Natural killer cell (primary cell): ENCODE results near the gene PLEKHA5. TPM values are rescaled to one million over a fixed set of nuclear protein-coding genes. Genes with fewer than 3 reads are reported as not detected.

ENCODE experiments used
- ATAC-seq, 3 donors: fragments of 150-1000 bp in 2 of 3; fragments of 200-7000 bp in 1 of 3; cut with Tn5 transposase; 1 replicate in 1 of 3; 2 replicates in 2 of 3; pipeline ENCODE4 v1.10.0; 2021; ENCODE audit warnings: mild to moderate bottlenecking in 2 of 3, moderate library complexity in 2 of 3
- DNase-seq, 2 donors: peaks; one replicate each; pipeline versions ENCODE4 v3.0.0 to v3.0.0-alpha.2; 2013 to 2021; ENCODE audit warnings: mixed read lengths in 1 of 2
- H3K27ac ChIP-seq: one replicate; pipeline ENCODE4 v1.5.1; 2013; ENCODE audit warnings: mild to moderate bottlenecking, low read length
- H3K27me3 ChIP-seq: one replicate; pipeline ENCODE4 v1.6.1; 2013; ENCODE audit warnings: low read length; ENCODE audit not compliant: control insufficient read depth, insufficient read depth
- H3K36me3 ChIP-seq: one replicate; pipeline ENCODE4 v1.6.1; 2013; ENCODE audit warnings: low read length; ENCODE audit not compliant: control insufficient read depth, insufficient read depth
- H3K4me1 ChIP-seq: one replicate; pipeline ENCODE4 v1.6.1; 2013; ENCODE audit warnings: low read length; ENCODE audit not compliant: control insufficient read depth, insufficient read depth
- H3K4me3 ChIP-seq: one replicate; pipeline ENCODE4 v1.5.1; 2013; ENCODE audit warnings: low read length
- H3K9me3 ChIP-seq: one replicate; pipeline ENCODE4 v1.6.1; 2013; ENCODE audit warnings: low read length; ENCODE audit not compliant: control insufficient read depth, insufficient read depth
- H3K27ac Mint-ChIP-seq, 2 donors: one replicate each; pipeline ENCODE4 v1.8.0; 2022; ENCODE audit warnings: mild to moderate bottlenecking in 2 of 2, mixed read lengths in 2 of 2, moderate library complexity in 1 of 2
- H3K27me3 Mint-ChIP-seq, 2 donors: one replicate each; pipeline ENCODE4 v1.8.0; 2022; ENCODE audit warnings: low read depth in 2 of 2, mixed read lengths in 2 of 2
- H3K36me3 Mint-ChIP-seq: one replicate; pipeline ENCODE4 v1.8.0; 2022; ENCODE audit warnings: mixed read lengths
- H3K4me1 Mint-ChIP-seq, 2 donors: one replicate each; pipeline ENCODE4 v1.8.0; 2022; ENCODE audit warnings: mixed read lengths in 2 of 2
- H3K4me3 Mint-ChIP-seq: one replicate; pipeline ENCODE4 v1.8.0; 2022; ENCODE audit warnings: mild to moderate bottlenecking, moderate library complexity, mixed read lengths
- H3K9me3 Mint-ChIP-seq, 2 donors: one replicate each; pipeline ENCODE4 v1.8.0; 2022; ENCODE audit warnings: mixed read lengths in 2 of 2
- WGBS: methylation state at CpG from one replicate; pipeline ENCODE4 v1.1.7; 2013; ENCODE audit warnings: missing lambda C conversion rate; ENCODE audit not compliant: insufficient coverage; 5-methylcytosine and 5-hydroxymethylcytosine counted together
- intact Hi-C: fragments of 100-400 bp; cut with micrococcal nuclease; formaldehyde crosslinking; loops from one replicate; pipeline ENCODE4 v1.14.2; 2022
- total RNA-seq, 4 donors: library from RNA; stranded (reverse); fragments of 120-200 nt in 1 of 4; gene quantifications; one replicate each; pipeline versions ENCODE4 v1.2.3 to v1.2.4, GENCODE V29; 2013 to 2022
- TF ChIP-seq, protein P1 (sequence below): fragments of 200-600 bp; IDR thresholded peaks from one replicate; pipeline ENCODE4 v1.8.0; 2022; ENCODE audit warnings: antibody characterized with exemption

Gene PLEKHA5
- total RNA-seq, 3 donors from 2014 or later (not counting 1 experiment from before 2014, with no cell fraction given): 5.2 to 12.1 (median 7.0) TPM

DNA sequence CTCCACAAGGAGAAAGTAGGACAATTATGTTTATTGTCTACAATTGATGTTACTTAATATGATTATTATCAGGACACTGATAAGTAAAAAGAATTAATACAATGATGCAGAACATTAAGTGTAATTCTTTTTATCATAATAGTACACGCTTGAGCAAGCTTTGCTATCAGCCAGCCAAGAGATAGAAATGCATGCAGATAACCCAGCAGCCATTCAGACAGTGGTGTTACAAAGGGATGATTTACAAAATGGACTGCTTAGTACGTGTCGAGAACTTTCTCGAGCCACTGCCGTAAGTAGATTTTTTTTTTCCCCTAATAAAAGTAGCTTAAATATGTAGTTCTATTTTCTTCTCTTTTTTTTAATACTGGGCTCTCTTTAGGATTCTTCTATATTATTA is 192.8 kb downstream of the PLEKHA5 start:
- TF ChIP-seq, protein P1, sequence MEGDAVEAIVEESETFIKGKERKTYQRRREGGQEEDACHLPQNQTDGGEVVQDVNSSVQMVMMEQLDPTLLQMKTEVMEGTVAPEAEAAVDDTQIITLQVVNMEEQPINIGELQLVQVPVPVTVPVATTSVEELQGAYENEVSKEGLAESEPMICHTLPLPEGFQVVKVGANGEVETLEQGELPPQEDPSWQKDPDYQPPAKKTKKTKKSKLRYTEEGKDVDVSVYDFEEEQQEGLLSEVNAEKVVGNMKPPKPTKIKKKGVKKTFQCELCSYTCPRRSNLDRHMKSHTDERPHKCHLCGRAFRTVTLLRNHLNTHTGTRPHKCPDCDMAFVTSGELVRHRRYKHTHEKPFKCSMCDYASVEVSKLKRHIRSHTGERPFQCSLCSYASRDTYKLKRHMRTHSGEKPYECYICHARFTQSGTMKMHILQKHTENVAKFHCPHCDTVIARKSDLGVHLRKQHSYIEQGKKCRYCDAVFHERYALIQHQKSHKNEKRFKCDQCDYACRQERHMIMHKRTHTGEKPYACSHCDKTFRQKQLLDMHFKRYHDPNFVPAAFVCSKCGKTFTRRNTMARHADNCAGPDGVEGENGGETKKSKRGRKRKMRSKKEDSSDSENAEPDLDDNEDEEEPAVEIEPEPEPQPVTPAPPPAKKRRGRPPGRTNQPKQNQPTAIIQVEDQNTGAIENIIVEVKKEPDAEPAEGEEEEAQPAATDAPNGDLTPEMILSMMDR: no peak
- intact Hi-C loops: no loop called here
- Histone ChIP-seq H3K36me3 (no peaks in the 10 kb centered on the region), H3K27ac (no peak overlapping the region), H3K4me1 (no peaks in the 10 kb centered on the region), H3K4me3 (no peak overlapping the region), H3K9me3 (no peaks in the 10 kb centered on the region), H3K27me3 (no peaks in the 10 kb centered on the region)
- Mint-ChIP-seq H3K4me3 (no peak overlapping the region), H3K27ac (no peak overlapping the region), H3K9me3 (peaks cover 0 to 2% of the 10 kb centered on the region in 2 donors), H3K36me3 (no peaks in the 10 kb centered on the region), H3K4me1 (no peaks in the 10 kb centered on the region), H3K27me3 (no peaks in the 10 kb centered on the region)
- ATAC-seq: no peak
- DNase-seq: no peak
- 85% methylated on average over 2 of the region's 5 CpGs for WGBS

DNA sequence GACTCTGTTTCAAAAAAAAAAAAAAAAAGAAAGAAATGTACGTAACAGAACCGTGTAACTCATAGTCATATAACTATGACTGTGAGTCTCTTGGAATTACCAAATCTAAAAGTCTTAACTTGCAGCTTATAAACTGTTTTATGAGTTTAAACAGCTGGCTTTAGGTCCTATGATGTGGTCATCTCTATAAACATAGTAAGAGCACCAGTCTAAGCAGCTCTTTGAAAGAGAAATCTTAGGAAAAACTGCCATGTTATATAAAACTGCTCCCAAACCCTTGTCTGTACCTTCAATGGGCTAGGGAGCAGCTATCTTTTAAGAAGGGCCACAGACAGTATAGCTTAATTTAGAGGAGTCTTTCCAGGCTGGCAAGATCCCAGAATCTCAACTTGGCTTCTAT is 194.3 kb downstream of the PLEKHA5 start:
- Mint-ChIP-seq H3K36me3 (no peaks in the 10 kb centered on the region), H3K27ac (no peak overlapping the region), H3K27me3 (no peaks in the 10 kb centered on the region), H3K4me1 (no peaks in the 10 kb centered on the region), H3K4me3 (no peak overlapping the region), H3K9me3 (peaks cover 0 to 2% of the 10 kb centered on the region in 2 donors)
- H3K9me3 ChIP-seq: no peaks in the 10 kb centered on the region
- no peak overlapping the region for H3K4me3 ChIP-seq
- H3K4me1 ChIP-seq: no peaks in the 10 kb centered on the region
- H3K27ac ChIP-seq: no peak overlapping the region
- TF ChIP-seq, protein P1: no peak
- no peaks in the 10 kb centered on the region for H3K36me3 ChIP-seq
- DNase-seq (no peak), ATAC-seq (no peak)
- intact Hi-C loops: no loop called here
- no peaks in the 10 kb centered on the region for H3K27me3 ChIP-seq
- WGBS: no CpG with 5 or more reads among the region's 2 CpGs

GRCh38 chr12:19326102-19326501 is 196.6 kb downstream of the PLEKHA5 start:
- DNase-seq (no peak), ATAC-seq (no peak)
- intact Hi-C loops: no loop called here
- peaks cover 0 to 2% of the 10 kb centered on the region in 2 donors for H3K9me3 Mint-ChIP-seq
- H3K27me3 Mint-ChIP-seq: no peaks in the 10 kb centered on the region
- Histone ChIP-seq H3K27ac (no peak overlapping the region), H3K27me3 (no peaks in the 10 kb centered on the region), H3K4me3 (no peak overlapping the region), H3K36me3 (no peaks in the 10 kb centered on the region), H3K4me1 (no peaks in the 10 kb centered on the region), H3K9me3 (no peaks in the 10 kb centered on the region)
- H3K36me3 Mint-ChIP-seq: no peaks in the 10 kb centered on the region
- TF ChIP-seq, protein P1: no peak
- H3K27ac Mint-ChIP-seq: no peak overlapping the region
- H3K4me1 Mint-ChIP-seq: no peaks in the 10 kb centered on the region
- H3K4me3 Mint-ChIP-seq: no peak overlapping the region

- no peak for DNase-seq
- Histone ChIP-seq H3K27ac (no peak overlapping the region), H3K27me3 (no peaks in the 10 kb centered on the region), H3K4me1 (no peaks in the 10 kb centered on the region), H3K36me3 (no peaks in the 10 kb centered on the region), H3K9me3 (no peaks in the 10 kb centered on the region), H3K4me3 (no peak overlapping the region)
- Mint-ChIP-seq H3K27me3 (no peaks in the 10 kb centered on the region), H3K4me3 (no peak overlapping the region), H3K27ac (no peak overlapping the region), H3K4me1 (no peaks in the 10 kb centered on the region), H3K9me3 (peaks cover 0 to 1% of the 10 kb centered on the region in 2 donors), H3K36me3 (no peaks in the 10 kb centered on the region)
- intact Hi-C loops: no loop called here
- TF ChIP-seq, protein P1: no peak
- no peak for ATAC-seq
These were observed 202.7 kb downstream of the PLEKHA5 start for GRCh38 chr12:19332196-19332595.
